HG03575 (cell line): ENCODE data around the gene NINJ1.

Experiments
- ATAC-seq: cut with Tn5 transposase; IDR thresholded peaks from one replicate; pipeline ENCODE4 v1.9.1; 2021; ENCODE audit not compliant: unreplicated experiment, insufficient number of reproducible peaks, low FRiP score; ENCODE audit errors: extremely low read depth

Gene NINJ1

GRCh38 chr9:93080406-93080805 is 53.6 kb downstream of the NINJ1 start:
- no peak for ATAC-seq

- no peak for ATAC-seq
These were observed 54.7 kb downstream of the NINJ1 start for GRCh38 chr9:93079371-93079770.

- no peak for ATAC-seq
These were observed 56.2 kb downstream of the NINJ1 start for GRCh38 chr9:93077811-93078210.

GRCh38 chr9:93077367-93077766 is 56.7 kb downstream of the NINJ1 start:
- ATAC-seq: no peak

- ATAC-seq: no peak
These were observed 57.3 kb downstream of the NINJ1 start for GRCh38 chr9:93076792-93077128.

- ATAC-seq: no peak
These were observed 57.8 kb downstream of the NINJ1 start for GRCh38 chr9:93076101-93076791.

- no peak for ATAC-seq
These were observed 61.7 kb downstream of the NINJ1 start for GRCh38 chr9:93072383-93072795.
